Endothelial cell (in vitro differentiated cells): Measurements from ENCODE around the gene ACTR3. TPM values are rescaled to one million over a fixed set of nuclear protein-coding genes. Genes with fewer than 3 reads are reported as not detected.

Source experiments
- DNase-seq: peaks from one replicate; pipeline ENCODE4 v3.0.0; 2021; ENCODE audit warnings: low spot score
- H3K27ac Mint-ChIP-seq: one replicate; pipeline ENCODE4 v1.8.0; 2021; ENCODE audit warnings: mixed read lengths, inconsistent platforms; ENCODE audit not compliant: unreplicated experiment
- H3K27me3 Mint-ChIP-seq: one replicate; pipeline ENCODE4 v1.8.0; 2021; ENCODE audit warnings: mild to moderate bottlenecking, moderate library complexity, mixed read lengths, inconsistent platforms; ENCODE audit not compliant: unreplicated experiment
- H3K36me3 Mint-ChIP-seq: one replicate; pipeline ENCODE4 v1.8.0; 2021; ENCODE audit warnings: mild to moderate bottlenecking, low read depth, mixed read lengths, inconsistent platforms; ENCODE audit not compliant: unreplicated experiment
- H3K4me1 Mint-ChIP-seq: one replicate; pipeline ENCODE4 v1.8.0; 2021; ENCODE audit warnings: mild to moderate bottlenecking, mixed read lengths, inconsistent platforms; ENCODE audit not compliant: unreplicated experiment
- H3K4me3 Mint-ChIP-seq: one replicate; pipeline ENCODE4 v1.8.0; 2021; ENCODE audit warnings: mild to moderate bottlenecking, mixed read lengths, inconsistent platforms; ENCODE audit not compliant: unreplicated experiment
- H3K9me3 Mint-ChIP-seq: one replicate; pipeline ENCODE4 v1.8.0; 2021; ENCODE audit warnings: mixed read lengths, inconsistent platforms; ENCODE audit not compliant: unreplicated experiment
- CTCF ChIP-seq: fragments of 200-600 bp; sonication (generic); IDR thresholded peaks from one replicate; pipeline ENCODE4 v1.5.0; 2021; ENCODE audit warnings: antibody characterized with exemption; ENCODE audit not compliant: unreplicated experiment
- total RNA-seq: library from RNA; stranded (reverse); fragmentation: NEBNext Ultra II Directional; extraction: Animal tissue kit (Norgen Biotek cat#: 25700); gene quantifications from one replicate; pipeline ENCODE4 v1.2.1, GENCODE V29; 2021; ENCODE audit not compliant: unreplicated experiment

Gene ACTR3
- total RNA-seq, 1 donor from 2014 or later: 284 TPM

GRCh38 chr2:113846429-113846828 lies 43.5 kb upstream of the ACTR3 start:
- Mint-ChIP-seq H3K9me3 (no peaks in the 10 kb centered on the region), H3K27me3 (no peaks in the 10 kb centered on the region)

GRCh38 chr2:113847144-113847543 lies 42.7 kb upstream of the ACTR3 start:
- no peaks in the 10 kb centered on the region for H3K36me3 Mint-ChIP-seq
- no peak for TF ChIP-seq CTCF
- no peak for DNase-seq
- no peak overlapping the region for H3K27ac Mint-ChIP-seq
- no peaks in the 10 kb centered on the region for H3K4me1 Mint-ChIP-seq
- no peaks in the 10 kb centered on the region for H3K9me3 Mint-ChIP-seq
- H3K4me3 Mint-ChIP-seq: no peak overlapping the region
- no peaks in the 10 kb centered on the region for H3K27me3 Mint-ChIP-seq

More at GRCh38 chr2:113846429-113846828, 43.5 kb upstream of the ACTR3 start:
- Mint-ChIP-seq H3K4me1 (no peaks in the 10 kb centered on the region), H3K36me3 (no peaks in the 10 kb centered on the region), H3K27ac (no peak overlapping the region), H3K4me3 (no peak overlapping the region)
- no peak for DNase-seq
- TF ChIP-seq CTCF: no peak

GRCh38 chr2:113848758-113849415 lies 41.0 kb upstream of the ACTR3 start:
- Mint-ChIP-seq H3K27me3 (peaks cover 2% of the 10 kb centered on the region), H3K4me3 (no peak overlapping the region), H3K4me1 (no peaks in the 10 kb centered on the region), H3K27ac (no peak overlapping the region), H3K36me3 (no peaks in the 10 kb centered on the region), H3K9me3 (no peaks in the 10 kb centered on the region)
- no peak for DNase-seq
- no peak for TF ChIP-seq CTCF

GRCh38 chr2:113850687-113851086 lies 39.2 kb upstream of the ACTR3 start:
- peaks cover 3% of the 10 kb centered on the region for H3K4me1 Mint-ChIP-seq
- H3K27me3 Mint-ChIP-seq: peaks cover 3% of the 10 kb centered on the region
- no peak overlapping the region for H3K27ac Mint-ChIP-seq
- no peaks in the 10 kb centered on the region for H3K9me3 Mint-ChIP-seq
- DNase-seq: no peak
- H3K36me3 Mint-ChIP-seq: no peaks in the 10 kb centered on the region
- TF ChIP-seq CTCF: no peak
- H3K4me3 Mint-ChIP-seq: no peak overlapping the region

- Mint-ChIP-seq H3K27me3 (peaks cover 3% of the 10 kb centered on the region), H3K4me3 (no peak overlapping the region), H3K36me3 (no peaks in the 10 kb centered on the region), H3K27ac (no peak overlapping the region), H3K4me1 (peaks cover 3% of the 10 kb centered on the region), H3K9me3 (no peaks in the 10 kb centered on the region)
- DNase-seq: no peak
- no peak for TF ChIP-seq CTCF
Measured at GRCh38 chr2:113851640-113852039, 38.2 kb upstream of the ACTR3 start.
